ENCODE measurements around the gene PPTC7.

Gene PPTC7, protein sequence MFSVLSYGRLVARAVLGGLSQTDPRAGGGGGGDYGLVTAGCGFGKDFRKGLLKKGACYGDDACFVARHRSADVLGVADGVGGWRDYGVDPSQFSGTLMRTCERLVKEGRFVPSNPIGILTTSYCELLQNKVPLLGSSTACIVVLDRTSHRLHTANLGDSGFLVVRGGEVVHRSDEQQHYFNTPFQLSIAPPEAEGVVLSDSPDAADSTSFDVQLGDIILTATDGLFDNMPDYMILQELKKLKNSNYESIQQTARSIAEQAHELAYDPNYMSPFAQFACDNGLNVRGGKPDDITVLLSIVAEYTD

DNA sequence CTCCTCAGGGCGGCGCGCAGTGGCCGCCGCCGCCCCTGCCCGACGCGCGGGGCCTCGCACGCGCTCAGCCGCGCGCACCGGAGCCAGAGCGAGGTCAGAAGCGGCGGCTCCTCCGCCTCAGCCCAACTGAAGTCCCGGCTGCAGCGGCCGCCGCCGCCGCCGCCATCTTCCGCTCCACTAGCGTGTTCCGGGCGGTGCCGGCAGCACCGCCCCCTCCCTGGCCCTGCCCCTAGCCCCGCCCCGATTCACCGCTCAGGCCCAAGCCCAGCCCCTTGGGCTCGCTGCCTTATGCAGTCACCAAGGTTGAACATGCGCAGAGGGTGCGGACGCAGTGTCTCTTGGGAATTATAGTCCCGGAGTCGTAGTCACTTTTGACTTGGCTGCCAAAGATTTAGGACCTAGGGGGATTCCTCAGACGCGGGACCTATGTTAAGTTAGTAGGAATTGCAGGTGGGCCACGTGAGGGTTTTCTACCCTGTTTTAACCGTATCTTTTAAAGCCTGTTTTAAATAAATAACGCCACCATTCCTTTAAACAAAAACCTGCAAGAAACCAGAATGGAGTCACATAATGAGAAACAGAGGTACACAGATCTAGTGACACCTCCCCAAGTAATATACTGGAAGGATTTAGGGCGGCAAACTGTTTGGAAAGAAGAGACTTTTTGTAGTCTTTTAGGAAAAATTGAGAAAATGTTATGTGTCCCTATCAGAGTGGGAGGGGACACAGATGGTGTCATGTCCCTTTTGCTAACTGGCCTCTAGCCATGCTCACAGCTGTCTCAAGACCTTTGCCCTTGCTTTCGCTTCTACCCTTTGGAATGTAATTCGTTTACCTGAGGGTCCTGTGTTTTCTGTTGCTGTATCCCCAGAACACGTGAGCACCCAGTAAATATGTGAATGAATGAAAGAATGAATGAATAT is at the start of gene PPTC7:
TSS of gene PPTC7 (minus strand) at position 182 of the 923 bp plus-strand sequence. CDS start 287 bp downstream, outside the sequence.
- Histone ChIP-seq H3K9me3 (ENCODE audit: insufficient read depth, low read length, severe bottlenecking) (no peaks in the 10 kb centered on the region), H3K4me1 (ENCODE audit: insufficient read depth, low read length) (peaks cover 55% of the 10 kb centered on the region), H3K36me3 (ENCODE audit: insufficient read depth, low read length) (peaks cover 6% of the 10 kb centered on the region; the same call in 1 of the 2 replicates), H3K9ac (ENCODE audit: low read depth, low read length) (peak within 1 kb of the TSS; percentile 71), H4K20me1 (ENCODE audit: insufficient read depth, low read length) (peaks cover 30% of the 10 kb centered on the region), H3K27me3 (ENCODE audit: insufficient read depth, low read length, poor library complexity) (no peaks in the 10 kb centered on the region), H3K79me2 (ENCODE audit: insufficient read depth, low read length) (peaks cover 52% of the 10 kb centered on the region), H3K4me2 (ENCODE audit: insufficient read depth, low read length) (peak within 1 kb of the TSS; percentile 90), H3K27ac (ENCODE audit: low read length) (peak within 1 kb of the TSS; percentile 74), H2AFZ (ENCODE audit: low read depth, low read length) (peak within 1 kb of the TSS; percentile 85), H3K4me3 (ENCODE audit: low read depth in 1 of 2, low read length in 2 of 2) (peak within 1 kb of the TSS; percentile 62 to 86)
- DNase-seq: peak; percentile 98
- peak; percentile 96 for ATAC-seq (ENCODE audit: insufficient read depth, low read depth)
- no peak for TF ChIP-seq EZH2 (IDR thresholded peaks at IDR 0.05; ENCODE audit: borderline replicate concordance, low read depth, low read length, severe bottlenecking)
- TF ChIP-seq, protein P1, sequence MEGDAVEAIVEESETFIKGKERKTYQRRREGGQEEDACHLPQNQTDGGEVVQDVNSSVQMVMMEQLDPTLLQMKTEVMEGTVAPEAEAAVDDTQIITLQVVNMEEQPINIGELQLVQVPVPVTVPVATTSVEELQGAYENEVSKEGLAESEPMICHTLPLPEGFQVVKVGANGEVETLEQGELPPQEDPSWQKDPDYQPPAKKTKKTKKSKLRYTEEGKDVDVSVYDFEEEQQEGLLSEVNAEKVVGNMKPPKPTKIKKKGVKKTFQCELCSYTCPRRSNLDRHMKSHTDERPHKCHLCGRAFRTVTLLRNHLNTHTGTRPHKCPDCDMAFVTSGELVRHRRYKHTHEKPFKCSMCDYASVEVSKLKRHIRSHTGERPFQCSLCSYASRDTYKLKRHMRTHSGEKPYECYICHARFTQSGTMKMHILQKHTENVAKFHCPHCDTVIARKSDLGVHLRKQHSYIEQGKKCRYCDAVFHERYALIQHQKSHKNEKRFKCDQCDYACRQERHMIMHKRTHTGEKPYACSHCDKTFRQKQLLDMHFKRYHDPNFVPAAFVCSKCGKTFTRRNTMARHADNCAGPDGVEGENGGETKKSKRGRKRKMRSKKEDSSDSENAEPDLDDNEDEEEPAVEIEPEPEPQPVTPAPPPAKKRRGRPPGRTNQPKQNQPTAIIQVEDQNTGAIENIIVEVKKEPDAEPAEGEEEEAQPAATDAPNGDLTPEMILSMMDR (IDR thresholded peaks at IDR 0.05; ENCODE audit: borderline replicate concordance, extremely low read depth, low read length, poor library complexity, severe bottlenecking): no peak

DNA sequence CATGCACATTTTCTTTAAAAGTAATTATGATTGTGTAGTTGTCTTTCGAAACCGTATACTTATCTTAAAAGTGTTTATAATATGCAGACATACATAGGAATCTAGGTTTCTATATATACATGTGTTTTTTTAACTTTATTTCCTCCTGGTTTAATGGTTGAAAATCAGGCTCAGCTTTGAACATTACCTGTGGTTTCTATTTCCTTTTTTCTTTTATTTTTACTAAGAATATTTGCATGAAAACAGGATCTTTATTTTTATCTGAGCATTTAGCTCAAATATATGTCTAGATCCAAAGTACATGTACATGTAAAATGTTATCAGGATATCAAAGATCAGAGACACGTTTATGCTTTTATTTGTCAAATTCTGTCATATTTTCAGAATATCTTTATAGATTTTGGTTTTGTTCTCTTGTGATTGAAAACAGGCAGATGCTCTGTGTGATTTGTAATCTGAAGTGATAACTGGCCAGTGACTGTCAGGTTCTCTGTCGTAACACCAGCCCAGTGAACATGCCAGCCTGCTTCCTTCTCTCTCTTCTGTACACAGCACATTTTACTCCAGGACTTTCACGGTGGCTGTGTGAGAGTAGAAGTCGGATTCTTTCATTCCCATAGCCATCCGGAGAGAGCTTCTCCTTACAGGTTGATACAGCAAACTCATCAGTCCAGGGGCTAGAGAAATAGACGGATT is 44.5 kb upstream of the PPTC7 start:
- Histone ChIP-seq H3K27me3 (ENCODE audit: insufficient read depth, low read length, poor library complexity) (no peaks in the 10 kb centered on the region), H3K27ac (ENCODE audit: low read length) (no peak overlapping the region), H3K79me2 (ENCODE audit: insufficient read depth, low read length) (no peaks in the 10 kb centered on the region), H4K20me1 (ENCODE audit: insufficient read depth, low read length) (no peaks in the 10 kb centered on the region), H3K4me3 (ENCODE audit: low read depth in 1 of 2, low read length in 2 of 2) (no peak overlapping the region), H3K36me3 (ENCODE audit: insufficient read depth, low read length) (no peaks in the 10 kb centered on the region), H3K9ac (ENCODE audit: low read depth, low read length) (no peak overlapping the region), H3K4me1 (ENCODE audit: insufficient read depth, low read length) (no peaks in the 10 kb centered on the region), H3K9me3 (ENCODE audit: insufficient read depth, low read length, severe bottlenecking) (no peaks in the 10 kb centered on the region), H3K4me2 (ENCODE audit: insufficient read depth, low read length) (no peak overlapping the region), H2AFZ (ENCODE audit: low read depth, low read length) (no peak overlapping the region)
- no peak for ATAC-seq (ENCODE audit: insufficient read depth, low read depth)
- DNase-seq: no peak
- TF ChIP-seq, protein P1 (IDR thresholded peaks at IDR 0.05; ENCODE audit: borderline replicate concordance, extremely low read depth, low read length, poor library complexity, severe bottlenecking): no peak
- TF ChIP-seq EZH2 (IDR thresholded peaks at IDR 0.05; ENCODE audit: borderline replicate concordance, low read depth, low read length, severe bottlenecking): no peak

DNA sequence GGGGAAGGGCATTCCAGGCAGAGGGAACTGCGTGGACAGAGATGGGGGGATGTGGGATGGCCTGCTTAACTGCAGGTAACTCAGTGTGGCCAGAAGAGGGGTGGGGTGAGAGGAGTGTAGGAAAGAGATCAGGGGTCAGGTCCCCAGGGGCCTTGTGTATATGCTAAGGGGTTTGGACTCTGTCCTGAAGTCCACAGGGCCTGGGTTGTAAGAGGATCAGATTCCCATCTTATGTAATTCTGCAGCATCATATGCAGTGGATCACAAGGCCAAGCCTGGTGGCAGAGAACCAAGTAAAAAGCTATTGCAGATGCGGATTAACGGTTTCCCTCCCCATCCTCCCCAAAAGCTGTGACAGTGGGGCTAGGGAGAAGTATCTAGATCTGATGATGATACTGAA is 39.5 kb upstream of the PPTC7 start:
- Histone ChIP-seq H3K9ac (ENCODE audit: low read depth, low read length) (no peak overlapping the region), H3K27me3 (ENCODE audit: insufficient read depth, low read length, poor library complexity) (no peaks in the 10 kb centered on the region), H3K27ac (ENCODE audit: low read length) (no peak overlapping the region), H3K4me2 (ENCODE audit: insufficient read depth, low read length) (no peak overlapping the region), H3K36me3 (ENCODE audit: insufficient read depth, low read length) (no peaks in the 10 kb centered on the region), H3K79me2 (ENCODE audit: insufficient read depth, low read length) (no peaks in the 10 kb centered on the region), H3K4me1 (ENCODE audit: insufficient read depth, low read length) (no peaks in the 10 kb centered on the region), H4K20me1 (ENCODE audit: insufficient read depth, low read length) (no peaks in the 10 kb centered on the region), H3K4me3 (ENCODE audit: low read depth in 1 of 2, low read length in 2 of 2) (no peak overlapping the region), H3K9me3 (ENCODE audit: insufficient read depth, low read length, severe bottlenecking) (no peaks in the 10 kb centered on the region), H2AFZ (ENCODE audit: low read depth, low read length) (no peak overlapping the region)
- DNase-seq (no peak), ATAC-seq (ENCODE audit: insufficient read depth, low read depth) (no peak)
- TF ChIP-seq EZH2 (IDR thresholded peaks at IDR 0.05; ENCODE audit: borderline replicate concordance, low read depth, low read length, severe bottlenecking): no peak
- TF ChIP-seq, protein P1 (IDR thresholded peaks at IDR 0.05; ENCODE audit: borderline replicate concordance, extremely low read depth, low read length, poor library complexity, severe bottlenecking): no peak
